Measurements from ENCODE around the gene WEE1.

Gene WEE1

GRCh38 chr11:9613830-9614762, 40.6 kb downstream of the WEE1 start:
- TF ChIP-seq, protein P1, sequence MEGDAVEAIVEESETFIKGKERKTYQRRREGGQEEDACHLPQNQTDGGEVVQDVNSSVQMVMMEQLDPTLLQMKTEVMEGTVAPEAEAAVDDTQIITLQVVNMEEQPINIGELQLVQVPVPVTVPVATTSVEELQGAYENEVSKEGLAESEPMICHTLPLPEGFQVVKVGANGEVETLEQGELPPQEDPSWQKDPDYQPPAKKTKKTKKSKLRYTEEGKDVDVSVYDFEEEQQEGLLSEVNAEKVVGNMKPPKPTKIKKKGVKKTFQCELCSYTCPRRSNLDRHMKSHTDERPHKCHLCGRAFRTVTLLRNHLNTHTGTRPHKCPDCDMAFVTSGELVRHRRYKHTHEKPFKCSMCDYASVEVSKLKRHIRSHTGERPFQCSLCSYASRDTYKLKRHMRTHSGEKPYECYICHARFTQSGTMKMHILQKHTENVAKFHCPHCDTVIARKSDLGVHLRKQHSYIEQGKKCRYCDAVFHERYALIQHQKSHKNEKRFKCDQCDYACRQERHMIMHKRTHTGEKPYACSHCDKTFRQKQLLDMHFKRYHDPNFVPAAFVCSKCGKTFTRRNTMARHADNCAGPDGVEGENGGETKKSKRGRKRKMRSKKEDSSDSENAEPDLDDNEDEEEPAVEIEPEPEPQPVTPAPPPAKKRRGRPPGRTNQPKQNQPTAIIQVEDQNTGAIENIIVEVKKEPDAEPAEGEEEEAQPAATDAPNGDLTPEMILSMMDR (conservative IDR thresholded peaks at IDR 0.05; ENCODE audit: control insufficient read depth, insufficient read depth, low read depth, low read length) = peak; percentile 51
- DNase-seq (ENCODE audit: low read depth) = peak; percentile 64
- peak overlapping the region; percentile 49 for H3K4me3 ChIP-seq (ENCODE audit: control insufficient read depth, low read depth, low read length)

GRCh38 chr11:9615031-9615451, 41.6 kb downstream of the WEE1 start:
- DNase-seq (ENCODE audit: low read depth) = no peak
- H3K4me3 ChIP-seq (ENCODE audit: control insufficient read depth, low read depth, low read length) = no peak overlapping the region

DNA sequence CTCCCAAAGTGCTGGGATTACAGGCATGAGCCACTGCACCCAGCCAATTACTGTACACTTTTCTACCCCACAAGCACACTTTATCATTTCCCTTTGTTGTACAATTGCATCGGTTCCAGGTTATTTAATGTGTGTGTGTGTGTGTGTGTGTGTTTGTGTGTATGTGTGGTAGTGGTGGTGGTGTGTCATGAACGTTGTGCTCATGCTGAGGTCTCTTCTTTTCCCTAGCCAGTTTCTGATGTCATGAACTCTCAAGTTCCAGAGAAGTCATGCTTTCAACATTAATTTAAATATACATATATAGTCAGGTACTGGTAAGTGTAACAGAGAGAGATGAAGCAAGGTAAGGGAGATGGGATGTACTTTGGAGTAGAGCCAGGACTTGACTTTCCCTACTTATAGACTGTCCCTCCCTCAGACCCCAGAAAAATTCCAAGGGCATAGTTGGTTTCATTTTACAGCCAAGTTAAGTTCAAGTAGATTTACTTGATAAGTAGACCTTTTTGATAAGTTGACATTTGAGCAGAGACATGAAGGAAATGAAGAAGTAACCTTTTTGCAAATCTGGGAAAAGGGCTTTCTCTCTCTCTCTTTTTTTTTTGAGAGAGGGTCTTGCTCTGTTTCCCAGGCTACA, 42.7 kb downstream of the WEE1 start:
- TF ChIP-seq, protein P1 (conservative IDR thresholded peaks at IDR 0.05; ENCODE audit: control insufficient read depth, insufficient read depth, low read depth, low read length) = no peak
- DNase-seq (ENCODE audit: low read depth) = peak; percentile 29
- H3K4me3 ChIP-seq (ENCODE audit: control insufficient read depth, low read depth, low read length) = no peak overlapping the region

More at GRCh38 chr11:9615031-9615451, 41.6 kb downstream of the WEE1 start:
- TF ChIP-seq, protein P1 (conservative IDR thresholded peaks at IDR 0.05; ENCODE audit: control insufficient read depth, insufficient read depth, low read depth, low read length) = no peak

DNA sequence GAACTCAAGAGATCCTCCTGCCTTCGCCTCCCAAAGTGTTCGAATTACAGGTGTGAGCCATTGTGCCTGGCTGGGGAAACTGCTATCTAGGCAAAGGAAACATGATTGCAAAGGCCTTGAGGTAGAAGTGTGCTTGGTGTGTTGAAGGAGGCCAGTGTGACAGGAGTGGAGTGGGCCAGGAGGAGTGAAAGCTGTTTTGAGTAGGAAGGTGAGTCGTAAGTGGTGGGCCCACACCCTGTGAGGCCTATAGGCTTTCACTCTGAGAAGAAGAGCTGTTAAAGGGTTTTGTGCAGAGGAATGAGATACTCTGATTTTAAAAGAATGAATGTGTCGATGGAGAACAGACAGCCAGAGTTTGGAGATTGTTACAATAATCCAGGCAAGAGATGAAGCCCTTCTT, 43.4 kb downstream of the WEE1 start:
- peak; percentile 40 for DNase-seq (ENCODE audit: low read depth)
- TF ChIP-seq, protein P1 (conservative IDR thresholded peaks at IDR 0.05; ENCODE audit: control insufficient read depth, insufficient read depth, low read depth, low read length) = no peak
- no peak overlapping the region for H3K4me3 ChIP-seq (ENCODE audit: control insufficient read depth, low read depth, low read length)

GRCh38 chr11:9617940-9618339, 44.5 kb downstream of the WEE1 start:
- no peak overlapping the region for H3K4me3 ChIP-seq (ENCODE audit: control insufficient read depth, low read depth, low read length)
- TF ChIP-seq, protein P1 (conservative IDR thresholded peaks at IDR 0.05; ENCODE audit: control insufficient read depth, insufficient read depth, low read depth, low read length) = no peak
- peak; percentile 85 for DNase-seq (ENCODE audit: low read depth)

GRCh38 chr11:9619004-9619403, 45.5 kb downstream of the WEE1 start:
- H3K4me3 ChIP-seq (ENCODE audit: control insufficient read depth, low read depth, low read length) = no peak overlapping the region
- TF ChIP-seq, protein P1 (conservative IDR thresholded peaks at IDR 0.05; ENCODE audit: control insufficient read depth, insufficient read depth, low read depth, low read length) = no peak
- no peak for DNase-seq (ENCODE audit: low read depth)
